ENCODE data around the gene OSBPL6.

The OSBPL6 gene

GRCh38 chr2:178327516-178327915 lies 133.2 kb downstream of the OSBPL6 start:
- Histone ChIP-seq H3K36me3 (ENCODE audit: control insufficient read depth, low read length) (no peaks in the 10 kb centered on the region), H3K4me2 (ENCODE audit: low read length) (no peak overlapping the region), H4K20me1 (ENCODE audit: control insufficient read depth, insufficient read depth, low read depth, low read length) (no peaks in the 10 kb centered on the region), H3K9me2 (replicated peaks; ENCODE audit: control insufficient read depth, low read length) (no peaks in the 10 kb centered on the region), H3K4me1 (ENCODE audit: control insufficient read depth, low read length) (no peaks in the 10 kb centered on the region), H3K27ac (ENCODE audit: low read depth, low read length) (no peak overlapping the region), H3K4me3 (ENCODE audit: low read length) (no peak overlapping the region), H3K79me2 (ENCODE audit: control insufficient read depth, low read length) (no peaks in the 10 kb centered on the region), H3K27me3 (ENCODE audit: control insufficient read depth, low read length) (peaks cover 13% of the 10 kb centered on the region), H3F3A (ENCODE audit: control insufficient read depth, insufficient read depth) (no peaks in the 10 kb centered on the region), H3K9me3 (ENCODE audit: control insufficient read depth, insufficient read depth, low read length) (no peaks in the 10 kb centered on the region)
- TF ChIP-seq EZH2phosphoT487 (IDR thresholded peaks at IDR 0.05; ENCODE audit: borderline replicate concordance, low read length) (no peak), CTCF (IDR thresholded peaks at IDR 0.05; ENCODE audit: low read depth, low read length, poor library complexity, severe bottlenecking) (no peak)

DNA sequence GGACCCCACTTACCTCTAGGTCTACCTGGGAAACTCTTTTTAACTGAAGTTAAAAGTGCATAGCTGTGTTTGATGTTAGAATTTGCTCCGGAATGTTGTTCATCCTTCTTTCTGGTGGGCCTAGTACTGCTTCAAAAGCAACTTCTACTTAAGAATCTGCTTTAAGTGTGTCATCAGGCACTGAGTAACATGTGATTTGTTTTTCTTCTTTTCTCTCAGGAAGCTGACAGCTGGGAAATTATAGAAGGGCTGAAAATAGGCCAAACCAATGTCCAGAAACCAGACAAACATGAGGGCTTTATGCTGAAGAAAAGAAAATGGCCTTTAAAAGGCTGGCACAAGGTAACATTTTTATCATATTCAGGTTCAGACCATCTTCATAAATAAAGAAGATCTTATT lies 133.7 kb downstream of the OSBPL6 start:
- H3K9me2 ChIP-seq (replicated peaks; ENCODE audit: control insufficient read depth, low read length), result no peaks in the 10 kb centered on the region
- H3K36me3 ChIP-seq (ENCODE audit: control insufficient read depth, low read length), result no peaks in the 10 kb centered on the region
- no peak overlapping the region for H3K27ac ChIP-seq (ENCODE audit: low read depth, low read length)
- no peaks in the 10 kb centered on the region for H3F3A ChIP-seq (ENCODE audit: control insufficient read depth, insufficient read depth)
- H3K4me2 ChIP-seq (ENCODE audit: low read length), result no peak overlapping the region
- peaks cover 13% of the 10 kb centered on the region for H3K27me3 ChIP-seq (ENCODE audit: control insufficient read depth, low read length)
- H3K79me2 ChIP-seq (ENCODE audit: control insufficient read depth, low read length), result no peaks in the 10 kb centered on the region
- no peaks in the 10 kb centered on the region for H4K20me1 ChIP-seq (ENCODE audit: control insufficient read depth, insufficient read depth, low read depth, low read length)
- no peak overlapping the region for H3K4me3 ChIP-seq (ENCODE audit: low read length)
- H3K4me1 ChIP-seq (ENCODE audit: control insufficient read depth, low read length), result no peaks in the 10 kb centered on the region
- TF ChIP-seq EZH2phosphoT487 (IDR thresholded peaks at IDR 0.05; ENCODE audit: borderline replicate concordance, low read length), result no peak
- TF ChIP-seq CTCF (IDR thresholded peaks at IDR 0.05; ENCODE audit: low read depth, low read length, poor library complexity, severe bottlenecking), result no peak
- H3K9me3 ChIP-seq (ENCODE audit: control insufficient read depth, insufficient read depth, low read length), result no peaks in the 10 kb centered on the region

DNA sequence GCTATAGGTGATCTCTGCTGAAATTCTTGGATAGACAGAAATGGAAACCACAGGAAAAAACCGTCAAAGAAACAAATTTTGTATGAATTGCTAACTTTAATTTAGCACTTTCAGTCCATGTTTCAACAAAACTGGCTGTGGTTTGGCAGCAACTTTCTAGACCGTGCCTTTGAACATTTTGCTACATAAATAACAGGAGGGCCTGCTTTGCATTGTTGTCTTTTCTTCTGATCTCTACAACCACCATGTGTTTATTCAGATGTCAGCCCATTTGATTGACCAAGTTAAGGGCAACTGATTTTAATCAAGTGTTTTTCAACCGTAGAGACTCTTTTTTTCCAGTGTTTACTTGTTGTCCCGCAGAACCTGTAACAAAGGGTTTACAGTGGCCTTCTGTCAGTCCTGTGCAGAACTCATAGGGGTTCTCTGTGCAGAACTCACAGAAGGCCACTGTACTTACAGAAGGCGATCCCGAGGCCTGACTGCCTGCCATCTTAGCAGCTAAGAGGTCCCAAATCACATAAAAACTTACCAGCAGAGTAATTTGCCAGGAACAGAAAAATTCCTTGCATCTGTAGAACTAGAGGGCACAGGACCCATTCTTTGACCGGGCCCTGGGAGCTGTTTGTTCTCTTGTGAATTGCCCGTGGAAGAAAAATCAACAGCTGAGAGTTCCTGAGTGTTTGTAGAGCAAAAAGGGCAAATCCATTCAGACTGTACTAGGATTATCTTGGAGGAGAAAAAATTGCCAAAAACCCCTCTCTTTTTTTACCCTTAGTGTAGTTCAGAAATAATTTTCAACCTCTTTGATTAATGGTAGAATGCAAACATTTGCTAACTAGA lies 136.1 kb downstream of the OSBPL6 start:
- no peak for TF ChIP-seq CTCF (IDR thresholded peaks at IDR 0.05; ENCODE audit: low read depth, low read length, poor library complexity, severe bottlenecking)
- TF ChIP-seq EZH2phosphoT487 (IDR thresholded peaks at IDR 0.05; ENCODE audit: borderline replicate concordance, low read length), result no peak
- Histone ChIP-seq H3K4me2 (ENCODE audit: low read length) (no peak overlapping the region), H3K9me3 (ENCODE audit: control insufficient read depth, insufficient read depth, low read length) (no peaks in the 10 kb centered on the region), H3K27me3 (ENCODE audit: control insufficient read depth, low read length) (peaks cover 2% of the 10 kb centered on the region; the same call in 1 of the 2 replicates), H3K4me3 (ENCODE audit: low read length) (no peak overlapping the region), H4K20me1 (ENCODE audit: control insufficient read depth, insufficient read depth, low read depth, low read length) (no peaks in the 10 kb centered on the region), H3K36me3 (ENCODE audit: control insufficient read depth, low read length) (no peaks in the 10 kb centered on the region), H3K79me2 (ENCODE audit: control insufficient read depth, low read length) (no peaks in the 10 kb centered on the region), H3K4me1 (ENCODE audit: control insufficient read depth, low read length) (no peaks in the 10 kb centered on the region), H3F3A (ENCODE audit: control insufficient read depth, insufficient read depth) (no peaks in the 10 kb centered on the region), H3K9me2 (replicated peaks; ENCODE audit: control insufficient read depth, low read length) (no peaks in the 10 kb centered on the region), H3K27ac (ENCODE audit: low read depth, low read length) (no peak overlapping the region)
